ENCODE results near the gene SENP7. TPM values are rescaled to one million over a fixed set of nuclear protein-coding genes. Genes with fewer than 3 reads are reported as not detected.

SENP7 gene
- total and polyA plus RNA-seq, 12 donors, result 6.2 to 43.0 (median 12.4) TPM

- no peaks in the 10 kb centered on the region for H3K9me3 ChIP-seq (replicated peaks in 1 of 3)
- TF ChIP-seq, protein P1, sequence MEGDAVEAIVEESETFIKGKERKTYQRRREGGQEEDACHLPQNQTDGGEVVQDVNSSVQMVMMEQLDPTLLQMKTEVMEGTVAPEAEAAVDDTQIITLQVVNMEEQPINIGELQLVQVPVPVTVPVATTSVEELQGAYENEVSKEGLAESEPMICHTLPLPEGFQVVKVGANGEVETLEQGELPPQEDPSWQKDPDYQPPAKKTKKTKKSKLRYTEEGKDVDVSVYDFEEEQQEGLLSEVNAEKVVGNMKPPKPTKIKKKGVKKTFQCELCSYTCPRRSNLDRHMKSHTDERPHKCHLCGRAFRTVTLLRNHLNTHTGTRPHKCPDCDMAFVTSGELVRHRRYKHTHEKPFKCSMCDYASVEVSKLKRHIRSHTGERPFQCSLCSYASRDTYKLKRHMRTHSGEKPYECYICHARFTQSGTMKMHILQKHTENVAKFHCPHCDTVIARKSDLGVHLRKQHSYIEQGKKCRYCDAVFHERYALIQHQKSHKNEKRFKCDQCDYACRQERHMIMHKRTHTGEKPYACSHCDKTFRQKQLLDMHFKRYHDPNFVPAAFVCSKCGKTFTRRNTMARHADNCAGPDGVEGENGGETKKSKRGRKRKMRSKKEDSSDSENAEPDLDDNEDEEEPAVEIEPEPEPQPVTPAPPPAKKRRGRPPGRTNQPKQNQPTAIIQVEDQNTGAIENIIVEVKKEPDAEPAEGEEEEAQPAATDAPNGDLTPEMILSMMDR (IDR thresholded peaks at IDR 0.05), result no peak
- TF ChIP-seq POLR2A (IDR thresholded peaks at IDR 0.05), result no peak
- 16 to 58% (median 31%) methylated on average over 2 of the region's 2 CpGs for WGBS, 4 donors
- no peaks in the 10 kb centered on the region for H3K36me3 ChIP-seq (replicated peaks in 1 of 2)
- H3K27ac ChIP-seq, result no peak overlapping the region
- intact Hi-C loops (cut with DNase I), result no loop called here
- no peaks in the 10 kb centered on the region for H3K4me1 ChIP-seq (replicated peaks in 1 of 2)
- H3K27me3 ChIP-seq, result no peaks in the 10 kb centered on the region
- H3K4me3 ChIP-seq, result no peak overlapping the region
- DNase-seq, result no peak
Observed at GRCh38 chr3:101531473-101532086, 18.6 kb upstream of the SENP7 start.

GRCh38 chr3:101530686-101531047 lies 17.7 kb upstream of the SENP7 start:
- Histone ChIP-seq H3K4me1 (replicated peaks in 1 of 2) (no peaks in the 10 kb centered on the region), H3K27ac (no peak overlapping the region), H3K36me3 (replicated peaks in 1 of 2) (no peaks in the 10 kb centered on the region), H3K9me3 (replicated peaks in 1 of 3) (no peaks in the 10 kb centered on the region), H3K27me3 (no peaks in the 10 kb centered on the region), H3K4me3 (no peak overlapping the region)
- DNase-seq, result no peak
- intact Hi-C loops (cut with DNase I), result no loop called here
- WGBS, 4 donors, result 54 to 77% (median 65%) methylated on average over 2 of the region's 2 CpGs
- TF ChIP-seq, protein P1 (IDR thresholded peaks at IDR 0.05), result no peak
- TF ChIP-seq POLR2A (IDR thresholded peaks at IDR 0.05), result no peak

- intact Hi-C loops (cut with DNase I), result no loop called here
- H3K36me3 ChIP-seq (replicated peaks in 1 of 2), result no peaks in the 10 kb centered on the region
- 69 to 86% (median 78%) methylated on average over 2 to 4 of the region's 4 CpGs for WGBS, 4 donors
- DNase-seq, result no peak
- H3K27ac ChIP-seq, result no peak overlapping the region
- no peaks in the 10 kb centered on the region for H3K4me1 ChIP-seq (replicated peaks in 1 of 2)
- TF ChIP-seq, protein P1 (IDR thresholded peaks at IDR 0.05), result no peak
- no peak for TF ChIP-seq POLR2A (IDR thresholded peaks at IDR 0.05)
- no peak overlapping the region for H3K4me3 ChIP-seq
- no peaks in the 10 kb centered on the region for H3K27me3 ChIP-seq
- no peaks in the 10 kb centered on the region for H3K9me3 ChIP-seq (replicated peaks in 1 of 3)
Observed at GRCh38 chr3:101529816-101530685, 17.0 kb upstream of the SENP7 start.

DNA sequence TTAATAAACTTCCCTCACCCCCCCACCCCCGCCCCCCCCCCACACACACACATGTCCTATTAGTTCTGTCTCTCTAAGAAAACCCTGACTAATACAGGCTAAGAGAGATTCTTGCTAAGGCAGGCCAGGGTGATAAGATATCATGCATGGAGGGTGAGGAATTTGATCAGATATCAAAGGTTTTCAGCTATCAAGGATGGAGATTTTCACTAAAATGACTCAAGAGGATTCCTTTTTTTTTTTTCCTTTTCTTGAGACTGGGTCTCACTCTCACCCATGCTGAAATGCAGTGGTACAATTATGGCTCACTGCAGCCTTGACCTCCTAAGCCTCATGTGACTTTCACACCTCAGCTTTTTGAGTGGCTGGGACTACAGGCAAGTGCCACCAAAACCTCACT lies 14.9 kb upstream of the SENP7 start:
- Histone ChIP-seq H3K27me3 (no peaks in the 10 kb centered on the region), H3K9me3 (replicated peaks in 1 of 3) (no peaks in the 10 kb centered on the region), H3K36me3 (replicated peaks in 1 of 2) (no peaks in the 10 kb centered on the region), H3K4me3 (no peak overlapping the region), H3K4me1 (replicated peaks in 1 of 2) (no peaks in the 10 kb centered on the region), H3K27ac (no peak overlapping the region)
- DNase-seq, result no peak
- 20 to 43% (median 27%) methylated on average over 1 of the region's 1 CpG for WGBS, 4 donors
- TF ChIP-seq, protein P1 (IDR thresholded peaks at IDR 0.05), result no peak
- no peak for TF ChIP-seq POLR2A (IDR thresholded peaks at IDR 0.05)
- intact Hi-C loops (cut with DNase I), result no loop called here
